GM12878 (cell line): ENCODE data around the gene CCNY. TPM values are rescaled to one million over a fixed set of nuclear protein-coding genes. Genes with fewer than 3 reads are reported as not detected.

Source experiments
- ATAC-seq: fragments of 200-7000 bp; cut with Tn5 transposase; 3 replicates; pipeline ENCODE4 v1.9.1; 2020; ENCODE audit warnings: mild to moderate bottlenecking, moderate library complexity
- BruUV-seq: library from RNA; stranded (reverse); fragments of 400-500 nt; replicated peaks from 2 replicates; lab custom pipeline; 2021; lab: Mats Ljungman, UMichigan
- CTCF ChIA-PET: fragments of 300-600 bp; sonication (Branson Sonifier 250); formaldehyde crosslinking; extraction: SDS; loops from one replicate; lab custom pipeline; 2021; ENCODE audit warnings: inconsistent platforms; lab: Yijun Ruan, JAX
- POLR2A ChIA-PET: fragments of 350-600 bp; formaldehyde crosslinking; extraction: SDS; loops from one replicate; lab custom pipeline; 2021; ENCODE audit warnings: inconsistent platforms; lab: Charles Lee
- RAD21 ChIA-PET: fragments of 300-600 bp; sonication (Branson Sonifier 250); formaldehyde crosslinking; loops from one replicate; lab custom pipeline; 2023; ENCODE audit warnings: antibody characterized with exemption; ENCODE audit not compliant: unreplicated experiment; lab: Charles Lee
- SMC1A ChIA-PET: fragments of 300-600 bp; sonication (Branson Sonifier 250); formaldehyde crosslinking; loops from one replicate; lab custom pipeline; 2023; ENCODE audit not compliant: unreplicated experiment, uncharacterized antibody; lab: Charles Lee
- DNase-seq: peaks from one replicate; pipeline ENCODE4 v3.0.0-alpha.2; 2011; ENCODE audit warnings: low read depth, low spot score
- FAIRE-seq: peaks from 3 replicates; lab custom pipeline; 2011; peaks lifted over from hg19 to GRCh38; lab: Jason Lieb, UNC
- H2AFZ ChIP-seq: 2 replicates; pipeline ENCODE4 v1.6.0; 2011; ENCODE audit warnings: low read depth, low read length, control low read depth; ENCODE audit not compliant: control insufficient read depth
- H3K27ac ChIP-seq: 2 replicates; pipeline ENCODE4 v1.5.1; 2011; ENCODE audit warnings: control low read depth; ENCODE audit not compliant: control insufficient read depth, insufficient read depth
- H3K27me3 ChIP-seq, 2 experiments: replicated peaks in 1 of 2; 2 replicates each; pipeline versions ENCODE4 v1.6.0 to v1.6.1; 2011; ENCODE audit warnings: low read length in 1 of 2; ENCODE audit not compliant: control insufficient read depth in 2 of 2, insufficient read depth in 2 of 2
- H3K36me3 ChIP-seq, 2 experiments: 2 replicates each; pipeline ENCODE4 v1.5.1; 2011; ENCODE audit warnings: low read length in 1 of 2; ENCODE audit not compliant: control insufficient read depth in 2 of 2, insufficient read depth in 2 of 2
- H3K4me1 ChIP-seq: 2 replicates; pipeline ENCODE4 v1.6.1; 2011; ENCODE audit warnings: mild to moderate bottlenecking, low read length, moderate library complexity, mixed read lengths; ENCODE audit not compliant: control insufficient read depth, insufficient read depth
- H3K4me2 ChIP-seq: 2 replicates; pipeline ENCODE4 v1.6.0; 2011; ENCODE audit warnings: control low read depth; ENCODE audit not compliant: control insufficient read depth, insufficient read depth
- H3K4me3 ChIP-seq: fragments of 200-600 bp; sonication (generic); 2 replicates; pipeline ENCODE4 v1.5.1; 2016
- H3K79me2 ChIP-seq: 2 replicates; pipeline ENCODE4 v1.6.0; 2011; ENCODE audit warnings: low read length; ENCODE audit not compliant: control insufficient read depth, insufficient read depth
- H3K9ac ChIP-seq: 2 replicates; pipeline ENCODE4 v1.8.0; 2011; ENCODE audit warnings: low read length, control low read depth, mixed read lengths; ENCODE audit not compliant: control insufficient read depth, insufficient read depth
- H3K9me3 ChIP-seq: replicated peaks from 3 replicates; pipeline ENCODE4 v1.5.1; 2011; ENCODE audit warnings: mild to moderate bottlenecking, low read length; ENCODE audit not compliant: control insufficient read depth, insufficient read depth
- H4K20me1 ChIP-seq: 2 replicates; pipeline ENCODE4 v1.6.0; 2011; ENCODE audit not compliant: control insufficient read depth, insufficient read depth
- ASH2L ChIP-seq: fragments of 300-600, 200-600 bp; sonication (generic); IDR thresholded peaks from 2 replicates; pipeline ENCODE4 v1.6.1; 2017; ENCODE audit warnings: low read depth, mild to moderate bottlenecking, borderline replicate concordance
- ATF7 ChIP-seq: fragments of 450-650 bp; IDR thresholded peaks from 2 replicates; pipeline ENCODE4 v1.6.1; 2016; ENCODE audit warnings: low read depth, mild to moderate bottlenecking
- BCL11A ChIP-seq: IDR thresholded peaks from 2 replicates; pipeline ENCODE4 v1.6.1; 2011; ENCODE audit warnings: low read depth, low read length
- BRCA1 ChIP-seq: IDR thresholded peaks from 2 replicates; pipeline ENCODE4 v1.6.1; 2011; ENCODE audit warnings: low read depth, low read length, improper control_type of control experiment
- CEBPZ ChIP-seq: fragments of 150-350 bp; IDR thresholded peaks from 2 replicates; pipeline ENCODE4 v1.6.1; 2016; ENCODE audit warnings: low read depth, low read length
- CHD1 ChIP-seq: IDR thresholded peaks from 2 replicates; pipeline ENCODE4 v1.6.1; 2012; ENCODE audit warnings: low read depth, low read length, improper control_type of control experiment
- CHD2 ChIP-seq: IDR thresholded peaks from 2 replicates; pipeline ENCODE4 v1.6.1; 2011; ENCODE audit warnings: low read depth, low read length, improper control_type of control experiment, borderline replicate concordance
- DPF2 ChIP-seq: fragments of 450-650 bp; IDR thresholded peaks from 2 replicates; pipeline ENCODE4 v1.6.1; 2017; ENCODE audit warnings: mild to moderate bottlenecking
- E2F8 ChIP-seq: fragments of 450-650 bp; IDR thresholded peaks from 2 replicates; pipeline ENCODE4 v1.6.1; 2018; ENCODE audit warnings: mild to moderate bottlenecking, low read depth, moderate library complexity; ENCODE audit not compliant: partially characterized antibody
- KAT2A ChIP-seq: conservative IDR thresholded peaks from 2 replicates; pipeline ENCODE4 v1.6.1; 2011; ENCODE audit warnings: low read depth, low read length; ENCODE audit not compliant: control insufficient read depth
- LARP7 ChIP-seq: fragments of 450-650 bp; IDR thresholded peaks from 2 replicates; pipeline ENCODE4 v1.6.1; 2017; ENCODE audit warnings: mild to moderate bottlenecking
- MXI1 ChIP-seq: fragments of 150-350 bp; IDR thresholded peaks from 2 replicates; pipeline ENCODE4 v1.6.1; 2011; ENCODE audit warnings: low read depth, mild to moderate bottlenecking, inconsistent platforms, low read length, improper control_type of control experiment
- NFIC ChIP-seq: IDR thresholded peaks from 2 replicates; pipeline ENCODE4 v1.6.1; 2012; ENCODE audit warnings: low read depth, mild to moderate bottlenecking, inconsistent platforms, low read length, moderate library complexity
- PBX3 ChIP-seq: IDR thresholded peaks from 2 replicates; pipeline ENCODE4 v1.6.1; 2011; ENCODE audit warnings: mild to moderate bottlenecking, low read depth, low read length, moderate library complexity; ENCODE audit not compliant: insufficient replicate concordance
- POLR2AphosphoS2 ChIP-seq: IDR thresholded peaks from 2 replicates; pipeline ENCODE4 v1.6.1; 2011; ENCODE audit warnings: low read depth, mild to moderate bottlenecking, low read length, improper control_type of control experiment, moderate library complexity
- RFX5 ChIP-seq: IDR thresholded peaks from 2 replicates; pipeline ENCODE4 v1.6.1; 2011; ENCODE audit warnings: low read depth, low read length, improper control_type of control experiment
- SIN3A ChIP-seq: IDR thresholded peaks from 2 replicates; pipeline ENCODE4 v1.6.1; 2012; ENCODE audit warnings: low read depth, low read length, improper control_type of control experiment
- TBL1XR1 ChIP-seq: IDR thresholded peaks from 2 replicates; pipeline ENCODE4 v1.6.1; 2012; ENCODE audit warnings: low read depth, low read length, improper control_type of control experiment
- YBX1 ChIP-seq: fragments of 450-650 bp; IDR thresholded peaks from 2 replicates; pipeline ENCODE4 v1.6.1; 2016; ENCODE audit warnings: antibody characterized with exemption
- ZZZ3 ChIP-seq: IDR thresholded peaks from 2 replicates; pipeline ENCODE4 v1.6.1; 2011; ENCODE audit warnings: low read depth; ENCODE audit not compliant: control insufficient read depth, insufficient read length
- WGBS: methylation state at CpG from one replicate; pipeline ENCODE4 v1.1.6; 2016; ENCODE audit warnings: low lambda C conversion rate; ENCODE audit not compliant: insufficient replicate concordance, insufficient coverage; ENCODE audit errors: missing lambda C conversion rate; 5-methylcytosine and 5-hydroxymethylcytosine counted together
- in situ Hi-C: fragments of 300-500 bp; cut with MboI; formaldehyde crosslinking; loops from 9 replicates; pipeline ENCODE4 v1.14.3; 2018; ENCODE audit warnings: mixed read lengths
- intact Hi-C: fragments of 100-400 bp; cut with micrococcal nuclease; formaldehyde crosslinking; loops from one replicate; pipeline ENCODE4 v1.14.2; 2022; ENCODE audit not compliant: unreplicated experiment
- polyA plus RNA-seq, 11 experiments: library from polyadenylated mRNA; depleted of rRNA in 4 of 11; unstranded in 6 of 11; stranded (reverse) in 5 of 11; fragments of >200 nt; fragmentation: Nextera tagmentation in 4 of 11; fragmentation: Illumina TruSeq in 1 of 11; extraction: Ambion mirVana in 4 of 11; extraction: Trizol in 1 of 11; gene quantifications; 1 replicate in 1 of 11; 2 replicates in 10 of 11; pipeline versions ENCODE4 v1.2.1 to v1.2.3, GENCODE V29; 2011 to 2016; ENCODE audit warnings: inconsistent platforms in 2 of 11, missing spikeins in 2 of 11, low read depth in 1 of 11
- total RNA-seq, 4 experiments: library from RNA; depleted of rRNA in 3 of 4; stranded (reverse); fragments of >200 nt in 3 of 4; fragmentation: Illumina TruSeq in 1 of 4; extraction: Trizol in 1 of 4; gene quantifications; 2 replicates each; pipeline versions ENCODE4 v1.2.1 to v1.2.3, GENCODE V29; 2013 to 2021

CCNY gene
- total and polyA plus RNA-seq, 10 of the 15 experiments (the other 5 are each of a cell fraction or from before 2014, with no cell fraction given): 3.6 to 50.0 (median 26.1) TPM

DNA sequence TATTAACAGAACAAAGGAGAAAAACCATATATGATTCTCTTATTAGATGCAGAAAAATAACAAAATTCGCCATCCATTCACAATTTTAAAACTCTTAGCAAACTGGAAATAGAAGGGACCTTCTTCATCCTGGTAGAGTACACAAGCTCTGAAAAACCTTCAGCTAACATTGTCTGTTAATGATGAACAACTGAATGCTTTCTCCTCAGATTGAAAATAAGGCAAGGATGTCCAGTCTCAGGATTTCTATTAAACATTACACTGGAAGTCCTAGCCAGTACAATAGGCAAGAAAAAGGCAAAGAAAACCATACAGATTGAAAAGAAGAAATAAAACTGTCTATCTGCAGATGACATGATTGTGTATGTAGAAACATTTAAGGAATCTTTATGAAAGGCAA is 16.0 kb upstream of the CCNY start:
- H3K79me2 ChIP-seq: no peaks in the 10 kb centered on the region
- DNase-seq (no peak), ATAC-seq (no peak), FAIRE-seq (no peak)
- H3K4me2 ChIP-seq: no peak overlapping the region
- H3K27ac ChIP-seq: no peak overlapping the region
- H4K20me1 ChIP-seq: no peaks in the 10 kb centered on the region
- TF ChIP-seq E2F8 (no peak), DPF2 (no peak), ASH2L (no peak), CEBPZ (no peak), LARP7 (no peak), BCL11A (no peak), YBX1 (no peak), CHD1 (no peak), POLR2AphosphoS2 (no peak), RFX5 (no peak), BRCA1 (no peak), CHD2 (no peak), PBX3 (no peak), ATF7 (no peak), NFIC (no peak), TBL1XR1 (no peak), SIN3A (no peak), ZZZ3 (no peak), KAT2A (no peak), MXI1 (no peak)
- ChIA-PET POLR2A (no interaction called here), CTCF (interaction anchor here (0.6 kb wide), 1 partner anchor 9 kb away, joined by 3 read pairs; no protein-coding TSS in a partner anchor), RAD21 (no interaction called here), SMC1A (interaction anchor here (1.0 to 1.5 kb wide), 3 partner anchors 8 to 31 kb away, joined by 3 to 6 read pairs (median 3); no protein-coding TSS in a partner anchor)
- in situ Hi-C loops: no loop called here
- H3K36me3 ChIP-seq: no peaks in the 10 kb centered on the region
- H3K4me1 ChIP-seq: peaks cover 10% of the 10 kb centered on the region
- no peak overlapping the region for H3K4me3 ChIP-seq
- no peaks in the 10 kb centered on the region; the same call in 2 of the 3 replicates for H3K9me3 ChIP-seq
- no TSS peak for BruUV-seq
- H3K9ac ChIP-seq: no peak overlapping the region
- 89% methylated on average over 1 of the region's 1 CpG for WGBS
- no peaks in the 10 kb centered on the region for H3K27me3 ChIP-seq
- H2AFZ ChIP-seq: no peak overlapping the region
- intact Hi-C loops: no loop called here
